ENCODE measurements around the gene CACNA1A. TPM values are rescaled to one million over a fixed set of nuclear protein-coding genes. Genes with fewer than 3 reads are reported as not detected.

CACNA1A gene
- total RNA-seq, 2 experiments from 2014 or later, result 0.19 to 0.78 TPM

GRCh38 chr19:13343514-13343913, 162.8 kb downstream of the CACNA1A start:
- no peak overlapping the region for H2AFZ ChIP-seq (ENCODE audit: low read length)
- intact Hi-C loops (cut with micrococcal nuclease; ENCODE audit: unreplicated experiment), result no loop called here
- BruUV-seq (replicated peaks), result no TSS peak
- TF ChIP-seq CTCF (conservative IDR thresholded peaks at IDR 0.05; ENCODE audit: low read length) (no peak), EZH2phosphoT487 (IDR thresholded peaks at IDR 0.05; ENCODE audit: borderline replicate concordance, low read depth, low read length) (no peak)
- no peaks in the 10 kb centered on the region for H3K9me3 ChIP-seq (ENCODE audit: low read length)
- H3K27ac ChIP-seq (ENCODE audit: low read depth, low read length, poor library complexity, severe bottlenecking), result no peak overlapping the region
- no peaks in the 10 kb centered on the region for H3K9me2 ChIP-seq (ENCODE audit: insufficient read depth, low read length)
- H3K4me2 ChIP-seq (ENCODE audit: low read length), result no peak overlapping the region
- H4K20me1 ChIP-seq (ENCODE audit: insufficient read depth, low read length), result no peaks in the 10 kb centered on the region
- no peaks in the 10 kb centered on the region for H3K4me1 ChIP-seq (ENCODE audit: insufficient read depth, low read length, poor library complexity, severe bottlenecking)
- no peak overlapping the region for H3K4me3 ChIP-seq (ENCODE audit: low read depth, low read length, poor library complexity, severe bottlenecking)
- no peaks in the 10 kb centered on the region for H3K79me2 ChIP-seq (ENCODE audit: insufficient read depth, low read depth, low read length)
- CTCF ChIA-PET (ENCODE audit: unreplicated experiment), result no interaction called here
- DNase-seq (ENCODE audit: low spot score), result no peak
- POLR2A ChIA-PET, result no interaction called here
- no peaks in the 10 kb centered on the region for H3K36me3 ChIP-seq (ENCODE audit: insufficient read depth, low read length)

GRCh38 chr19:13342672-13343071, 163.6 kb downstream of the CACNA1A start:
- no peak for DNase-seq (ENCODE audit: low spot score)
- BruUV-seq (replicated peaks), result no TSS peak
- no peak overlapping the region for H3K27ac ChIP-seq (ENCODE audit: low read depth, low read length, poor library complexity, severe bottlenecking)
- no peaks in the 10 kb centered on the region for H3K9me3 ChIP-seq (ENCODE audit: low read length)
- no peak overlapping the region for H3K4me3 ChIP-seq (ENCODE audit: low read depth, low read length, poor library complexity, severe bottlenecking)
- no peaks in the 10 kb centered on the region for H3K9me2 ChIP-seq (ENCODE audit: insufficient read depth, low read length)
- H2AFZ ChIP-seq (ENCODE audit: low read length), result no peak overlapping the region
- no peak overlapping the region for H3K4me2 ChIP-seq (ENCODE audit: low read length)
- no peaks in the 10 kb centered on the region for H3K4me1 ChIP-seq (ENCODE audit: insufficient read depth, low read length, poor library complexity, severe bottlenecking)
- no peaks in the 10 kb centered on the region for H3K79me2 ChIP-seq (ENCODE audit: insufficient read depth, low read depth, low read length)
- no peaks in the 10 kb centered on the region for H3K36me3 ChIP-seq (ENCODE audit: insufficient read depth, low read length)
- CTCF ChIA-PET (ENCODE audit: unreplicated experiment), result no interaction called here
- H4K20me1 ChIP-seq (ENCODE audit: insufficient read depth, low read length), result no peaks in the 10 kb centered on the region
- POLR2A ChIA-PET, result no interaction called here
- TF ChIP-seq EZH2phosphoT487 (IDR thresholded peaks at IDR 0.05; ENCODE audit: borderline replicate concordance, low read depth, low read length) (no peak), CTCF (conservative IDR thresholded peaks at IDR 0.05; ENCODE audit: low read length) (no peak)
- intact Hi-C loops (cut with micrococcal nuclease; ENCODE audit: unreplicated experiment), result no loop called here

GRCh38 chr19:13339869-13340268, 166.4 kb downstream of the CACNA1A start:
- intact Hi-C loops (cut with micrococcal nuclease; ENCODE audit: unreplicated experiment), result no loop called here

More at GRCh38 chr19:13339869-13340268, 166.4 kb downstream of the CACNA1A start:
- no peaks in the 10 kb centered on the region for H3K36me3 ChIP-seq (ENCODE audit: insufficient read depth, low read length)
- H3K4me1 ChIP-seq (ENCODE audit: insufficient read depth, low read length, poor library complexity, severe bottlenecking), result no peaks in the 10 kb centered on the region
- no peaks in the 10 kb centered on the region for H3K9me3 ChIP-seq (ENCODE audit: low read length)
- DNase-seq (ENCODE audit: low spot score), result no peak
- CTCF ChIA-PET (ENCODE audit: unreplicated experiment), result no interaction called here
- no TSS peak for BruUV-seq (replicated peaks)
- H3K27ac ChIP-seq (ENCODE audit: low read depth, low read length, poor library complexity, severe bottlenecking), result no peak overlapping the region
- no peak for TF ChIP-seq EZH2phosphoT487 (IDR thresholded peaks at IDR 0.05; ENCODE audit: borderline replicate concordance, low read depth, low read length)
- TF ChIP-seq CTCF (conservative IDR thresholded peaks at IDR 0.05; ENCODE audit: low read length), result no peak
- POLR2A ChIA-PET, result interaction anchor here (0.7 kb wide), 1 partner anchor 428 kb away, joined by 3 read pairs; no protein-coding TSS in a partner anchor
- H3K4me3 ChIP-seq (ENCODE audit: low read depth, low read length, poor library complexity, severe bottlenecking), result no peak overlapping the region
- H3K79me2 ChIP-seq (ENCODE audit: insufficient read depth, low read depth, low read length), result no peaks in the 10 kb centered on the region
- no peak overlapping the region for H3K4me2 ChIP-seq (ENCODE audit: low read length)
- H3K9me2 ChIP-seq (ENCODE audit: insufficient read depth, low read length), result no peaks in the 10 kb centered on the region
- no peaks in the 10 kb centered on the region for H4K20me1 ChIP-seq (ENCODE audit: insufficient read depth, low read length)
- H2AFZ ChIP-seq (ENCODE audit: low read length), result no peak overlapping the region
